BLaER1 (cell line): ENCODE results near the gene CLSTN3.

Experiments used
- H3K27ac ChIP-seq: shearing (Covaris generic); formaldehyde crosslinking; 2 replicates; pipeline ENCODE4 v1.8.1; 2022
- H3K27me3 ChIP-seq: shearing (Covaris generic); formaldehyde crosslinking; 2 replicates; pipeline ENCODE4 v1.8.1; 2022
- H3K36me3 ChIP-seq: shearing (Covaris generic); formaldehyde crosslinking; 2 replicates; pipeline ENCODE4 v1.8.1; 2022
- H3K4me1 ChIP-seq: shearing (Covaris generic); formaldehyde crosslinking; 2 replicates; pipeline ENCODE4 v1.8.1; 2022
- H3K4me2 ChIP-seq: shearing (Covaris generic); formaldehyde crosslinking; 2 replicates; pipeline ENCODE4 v1.8.1; 2022
- H3K4me3 ChIP-seq: shearing (Covaris generic); formaldehyde crosslinking; 2 replicates; pipeline ENCODE4 v1.8.1; 2022
- H3K9ac ChIP-seq: shearing (Covaris generic); formaldehyde crosslinking; 2 replicates; pipeline ENCODE4 v1.8.1; 2022
- H3K9me3 ChIP-seq: shearing (Covaris generic); formaldehyde crosslinking; 2 replicates; pipeline ENCODE4 v1.8.1; 2022
- H4K20me1 ChIP-seq: shearing (Covaris generic); formaldehyde crosslinking; 2 replicates; pipeline ENCODE4 v1.8.1; 2022
- Cebpa-rat ChIP-seq: shearing (Covaris generic); IDR thresholded peaks from 2 replicates; pipeline ENCODE4 v1.8.1; 2022

The CLSTN3 gene

DNA sequence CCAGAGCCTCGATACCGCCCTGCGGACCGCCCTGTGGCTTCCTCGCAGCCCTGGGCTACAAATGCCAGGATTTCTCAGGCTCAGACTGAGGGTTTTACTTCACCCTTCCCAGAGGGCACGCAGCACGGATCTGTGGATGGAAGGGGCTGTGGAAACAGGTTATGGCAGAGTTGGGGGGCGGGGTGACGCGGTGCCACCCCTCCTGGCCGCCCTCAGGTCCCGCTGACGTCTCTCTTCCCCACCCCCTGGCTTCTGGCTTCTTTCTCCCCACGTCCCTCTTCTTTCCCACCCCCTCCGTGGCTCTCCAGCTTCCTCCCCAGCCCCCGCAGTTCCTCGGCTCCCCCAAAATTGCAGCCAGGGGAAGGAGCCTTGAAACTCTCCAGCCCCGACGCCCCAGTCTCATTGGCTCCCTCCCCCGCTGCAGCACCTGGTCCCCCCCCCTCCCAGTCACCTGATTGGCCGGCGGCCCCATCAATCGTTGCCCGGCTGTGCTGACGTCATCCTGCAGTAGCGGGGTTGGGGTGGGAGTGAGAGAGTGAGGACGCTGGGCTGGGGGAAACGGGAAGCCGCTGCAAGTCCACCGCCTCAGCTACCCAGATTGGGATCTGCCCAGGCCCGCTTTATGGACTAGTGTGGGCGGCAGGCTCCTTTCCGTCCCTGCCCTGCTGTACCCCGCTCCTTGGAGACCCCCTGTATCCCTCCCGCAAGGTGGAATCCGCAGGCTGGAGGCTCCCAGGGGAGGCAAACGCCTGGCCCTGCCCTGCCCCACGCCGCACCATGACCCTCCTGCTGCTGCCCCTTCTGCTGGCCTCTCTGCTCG lies at the start of gene CLSTN3:
CLSTN3 (plus strand) TSS at position 500 of the 820 bp plus-strand sequence; CDS start at position 778, 278 bp downstream.
- Histone ChIP-seq H3K27me3 (no peaks in the 10 kb centered on the region), H3K27ac (peak within 1 kb of the TSS; percentile 74), H3K4me2 (peak within 1 kb of the TSS; percentile 97), H3K4me3 (peak within 1 kb of the TSS; percentile 88), H3K9ac (peak within 1 kb of the TSS; percentile 84), H3K4me1 (peaks cover 40% of the 10 kb centered on the region), H3K36me3 (peaks cover 20% of the 10 kb centered on the region), H3K9me3 (no peaks in the 10 kb centered on the region), H4K20me1 (peaks cover 12% of the 10 kb centered on the region; the same call in 1 of the 2 replicates)
- TF ChIP-seq Cebpa-rat, result no peak

DNA sequence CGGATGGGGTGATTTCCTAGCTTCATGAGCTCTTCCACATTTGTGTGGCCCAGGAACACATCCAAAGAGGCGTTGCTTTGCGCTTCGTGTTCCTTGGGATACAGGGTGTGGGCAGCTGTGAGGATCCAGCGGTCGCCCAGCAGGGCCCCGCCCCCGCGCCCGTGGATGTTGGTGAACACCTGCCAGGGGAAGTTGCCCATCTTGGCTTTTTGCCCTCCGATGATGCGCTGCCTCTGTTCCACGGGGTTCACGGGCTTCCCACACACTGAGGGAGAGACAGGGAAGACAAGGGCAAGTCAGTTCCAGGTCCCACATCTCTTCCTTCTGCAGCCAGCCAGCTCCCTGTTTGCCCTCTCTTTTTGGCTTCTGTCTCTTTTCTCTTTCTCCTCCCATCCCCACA lies 49.1 kb upstream of the CLSTN3 start:
- Histone ChIP-seq H4K20me1 (no peaks in the 10 kb centered on the region), H3K36me3 (no peaks in the 10 kb centered on the region), H3K4me3 (no peak overlapping the region), H3K4me1 (no peaks in the 10 kb centered on the region), H3K9me3 (peaks cover 18% of the 10 kb centered on the region), H3K4me2 (no peak overlapping the region), H3K27ac (no peak overlapping the region), H3K9ac (no peak overlapping the region), H3K27me3 (no peaks in the 10 kb centered on the region)
- TF ChIP-seq Cebpa-rat, result no peak

DNA sequence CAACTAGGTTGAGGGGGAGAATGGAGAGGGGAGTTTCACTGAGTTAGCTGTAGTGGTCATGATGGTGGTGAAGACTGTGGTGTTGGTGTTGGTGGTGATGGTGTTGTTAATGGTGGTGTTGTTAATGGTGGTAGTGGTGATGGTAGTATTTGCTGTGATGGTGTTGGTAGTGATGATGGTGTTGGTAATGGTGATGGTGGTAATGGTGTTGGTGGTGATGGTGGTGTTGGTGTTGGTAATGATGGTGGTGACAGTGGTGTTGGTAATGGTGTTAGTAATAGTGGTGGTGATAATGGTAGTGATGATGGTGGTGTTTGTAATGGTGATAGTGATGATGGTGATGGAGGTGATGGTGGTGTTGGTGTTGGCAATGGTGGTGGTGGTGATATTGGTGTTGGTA lies 47.0 kb upstream of the CLSTN3 start:
- H3K9me3 ChIP-seq, result peaks cover 18% of the 10 kb centered on the region
- no peaks in the 10 kb centered on the region for H4K20me1 ChIP-seq
- no peak for TF ChIP-seq Cebpa-rat
- no peak overlapping the region for H3K4me3 ChIP-seq
- H3K27me3 ChIP-seq, result no peaks in the 10 kb centered on the region
- no peak overlapping the region for H3K27ac ChIP-seq
- H3K4me2 ChIP-seq, result no peak overlapping the region
- no peaks in the 10 kb centered on the region for H3K4me1 ChIP-seq
- no peak overlapping the region for H3K9ac ChIP-seq
- H3K36me3 ChIP-seq, result no peaks in the 10 kb centered on the region

DNA sequence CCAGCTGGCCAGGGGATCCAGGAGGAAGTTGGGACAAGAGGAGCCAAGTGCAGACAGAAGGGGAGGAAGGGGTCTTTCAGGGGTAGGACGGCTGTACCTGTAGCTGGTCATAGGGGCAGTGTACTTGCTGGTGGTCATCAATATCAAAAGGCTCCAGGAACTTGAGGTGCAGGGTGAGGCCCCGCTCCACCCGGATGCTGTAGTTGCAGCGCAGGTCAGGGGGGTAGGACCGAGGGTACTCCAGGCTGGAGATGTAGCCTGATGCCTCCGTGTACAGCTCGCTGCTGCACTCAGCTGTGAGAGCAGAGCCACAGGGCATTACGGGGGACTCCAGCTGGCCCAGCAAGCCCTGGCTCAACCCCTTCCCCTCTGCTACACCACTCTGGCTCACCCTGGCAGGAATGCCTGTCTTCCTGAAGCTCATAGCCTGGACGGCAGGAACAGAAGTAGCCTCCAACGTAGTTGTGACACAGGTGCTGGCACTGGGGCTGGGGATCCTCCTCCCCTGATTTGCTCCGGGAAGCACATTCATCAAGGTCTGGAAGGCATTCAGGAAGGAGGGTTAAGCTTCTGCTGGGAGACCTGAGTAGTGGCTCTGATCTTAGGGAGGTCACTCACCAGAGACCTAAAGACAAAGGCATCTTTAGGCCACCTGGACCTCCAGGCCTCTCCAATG lies 40.8 kb upstream of the CLSTN3 start:
- Histone ChIP-seq H3K27me3 (no peaks in the 10 kb centered on the region), H3K9ac (no peak overlapping the region), H3K36me3 (no peaks in the 10 kb centered on the region), H3K9me3 (peaks cover 13% of the 10 kb centered on the region), H3K4me2 (no peak overlapping the region), H3K4me3 (no peak overlapping the region), H4K20me1 (no peaks in the 10 kb centered on the region), H3K27ac (no peak overlapping the region), H3K4me1 (peaks cover 26% of the 10 kb centered on the region)
- no peak for TF ChIP-seq Cebpa-rat

DNA sequence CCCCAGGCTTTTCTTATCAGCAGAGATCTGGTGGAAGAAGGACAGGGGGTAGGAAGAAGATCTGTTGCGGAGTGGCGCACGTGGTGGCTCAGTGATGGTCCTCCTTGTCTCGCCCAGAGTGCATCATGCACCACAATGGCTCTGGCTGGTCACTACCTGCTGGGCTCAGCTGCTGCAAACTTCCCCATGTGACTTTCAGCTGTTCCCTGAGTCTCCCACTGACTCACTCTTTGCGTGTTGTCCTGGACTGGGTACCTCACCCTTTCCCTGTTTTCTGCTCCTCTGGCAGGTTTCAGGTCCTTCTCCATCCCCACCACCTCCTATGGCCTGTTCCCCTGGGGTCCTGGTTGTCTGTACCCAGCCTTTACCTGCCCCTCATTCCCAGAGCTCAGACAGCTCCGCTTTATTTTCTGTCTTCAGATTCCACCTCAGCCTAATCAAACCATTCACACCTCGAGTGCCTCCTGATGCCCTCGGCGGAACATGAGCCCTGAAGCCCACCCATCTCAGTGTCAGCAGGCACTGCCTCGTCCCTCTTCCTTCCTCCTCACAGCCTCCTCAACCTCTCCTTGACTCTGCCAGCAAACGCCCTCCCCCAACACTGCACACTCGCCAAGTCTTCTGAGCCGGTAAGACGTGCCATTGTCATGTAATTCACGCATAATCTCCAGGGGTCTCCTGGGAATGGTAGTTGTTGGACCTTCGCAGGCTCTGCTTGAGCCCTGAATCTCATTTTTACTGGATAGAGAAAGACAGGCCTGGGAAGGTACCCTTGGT lies 39.8 kb upstream of the CLSTN3 start:
- H4K20me1 ChIP-seq, result no peaks in the 10 kb centered on the region
- H3K4me2 ChIP-seq, result peak overlapping the region; percentile 75
- no peak overlapping the region for H3K9ac ChIP-seq
- H3K9me3 ChIP-seq, result peaks cover 3% of the 10 kb centered on the region; the same call in 1 of the 2 replicates
- H3K27ac ChIP-seq, result no peak overlapping the region; the same call in 1 of the 2 replicates
- no peaks in the 10 kb centered on the region for H3K36me3 ChIP-seq
- no peak overlapping the region for H3K4me3 ChIP-seq
- TF ChIP-seq Cebpa-rat, result no peak
- H3K27me3 ChIP-seq, result no peaks in the 10 kb centered on the region
- peaks cover 26% of the 10 kb centered on the region for H3K4me1 ChIP-seq

DNA sequence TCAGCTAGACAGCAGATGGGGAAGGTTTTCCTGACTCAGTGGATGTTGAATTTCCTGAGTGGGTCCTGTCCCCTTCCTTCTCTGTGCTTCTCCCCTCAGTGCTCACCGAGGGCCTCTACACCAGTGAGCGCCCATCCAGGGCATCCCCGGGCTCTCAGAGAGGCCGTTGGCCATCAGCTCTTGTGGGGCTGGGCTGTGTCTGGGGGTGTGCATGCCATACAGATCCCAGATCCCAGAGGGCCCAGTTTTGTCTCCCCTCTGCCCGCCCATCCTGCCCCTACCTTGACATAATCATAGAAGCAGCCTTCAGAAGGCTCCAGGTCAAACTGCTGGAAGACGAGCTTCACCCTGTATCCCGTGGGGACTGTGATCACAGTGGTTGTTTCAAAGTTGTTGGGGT lies 39.0 kb upstream of the CLSTN3 start:
- no peak overlapping the region; the same call in 1 of the 2 replicates for H3K9ac ChIP-seq

DNA sequence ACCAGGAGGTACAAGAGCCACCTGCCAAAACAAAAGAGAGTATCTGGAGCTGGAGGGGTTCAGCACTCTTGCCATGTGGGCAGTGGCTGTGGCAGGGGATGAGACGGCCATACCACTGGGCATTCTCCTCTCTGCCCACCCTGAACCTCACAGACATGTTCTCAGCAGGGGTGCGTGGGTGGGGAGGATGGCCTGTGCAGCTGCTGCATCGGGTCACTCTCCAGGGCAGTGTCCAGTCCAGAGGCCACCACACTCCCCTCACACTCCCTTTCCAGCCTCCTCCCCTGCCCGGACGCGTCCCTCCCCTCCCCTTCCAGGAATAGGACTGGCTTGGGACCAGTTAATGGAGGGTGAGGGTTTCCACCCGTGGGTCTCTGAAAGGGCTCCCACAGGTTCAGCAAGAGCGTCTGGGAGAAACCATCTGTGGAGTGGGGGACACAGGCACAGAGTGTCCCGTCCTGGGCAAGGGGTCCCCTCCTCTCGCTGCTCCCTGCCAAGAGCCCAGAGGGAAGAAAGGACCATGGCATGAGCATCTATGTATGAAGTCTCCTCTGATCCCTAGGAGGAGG lies 38.4 kb upstream of the CLSTN3 start:
- Histone ChIP-seq H3K4me1 (peaks cover 26% of the 10 kb centered on the region), H3K27me3 (no peaks in the 10 kb centered on the region), H3K4me2 (peak overlapping the region; percentile 75), H4K20me1 (no peaks in the 10 kb centered on the region), H3K9ac (no peak overlapping the region; the same call in 1 of the 2 replicates), H3K9me3 (no peaks in the 10 kb centered on the region), H3K4me3 (0 out of 2 replicates have a peak overlapping the region, but pooled peaks have one; percentile 25), H3K27ac (peak overlapping the region; percentile 30; the same call in 1 of the 2 replicates), H3K36me3 (no peaks in the 10 kb centered on the region)
- no peak for TF ChIP-seq Cebpa-rat

More for the DNA sequence above, 39.0 kb upstream of the CLSTN3 start:
- H4K20me1 ChIP-seq, result no peaks in the 10 kb centered on the region
- H3K9me3 ChIP-seq, result no peaks in the 10 kb centered on the region
- no peak overlapping the region; the same call in 1 of the 2 replicates for H3K27ac ChIP-seq
- no peaks in the 10 kb centered on the region for H3K36me3 ChIP-seq
- TF ChIP-seq Cebpa-rat, result no peak
- no peak overlapping the region for H3K4me3 ChIP-seq
- peaks cover 26% of the 10 kb centered on the region for H3K4me1 ChIP-seq
- peak overlapping the region; percentile 75 for H3K4me2 ChIP-seq
- H3K27me3 ChIP-seq, result no peaks in the 10 kb centered on the region

DNA sequence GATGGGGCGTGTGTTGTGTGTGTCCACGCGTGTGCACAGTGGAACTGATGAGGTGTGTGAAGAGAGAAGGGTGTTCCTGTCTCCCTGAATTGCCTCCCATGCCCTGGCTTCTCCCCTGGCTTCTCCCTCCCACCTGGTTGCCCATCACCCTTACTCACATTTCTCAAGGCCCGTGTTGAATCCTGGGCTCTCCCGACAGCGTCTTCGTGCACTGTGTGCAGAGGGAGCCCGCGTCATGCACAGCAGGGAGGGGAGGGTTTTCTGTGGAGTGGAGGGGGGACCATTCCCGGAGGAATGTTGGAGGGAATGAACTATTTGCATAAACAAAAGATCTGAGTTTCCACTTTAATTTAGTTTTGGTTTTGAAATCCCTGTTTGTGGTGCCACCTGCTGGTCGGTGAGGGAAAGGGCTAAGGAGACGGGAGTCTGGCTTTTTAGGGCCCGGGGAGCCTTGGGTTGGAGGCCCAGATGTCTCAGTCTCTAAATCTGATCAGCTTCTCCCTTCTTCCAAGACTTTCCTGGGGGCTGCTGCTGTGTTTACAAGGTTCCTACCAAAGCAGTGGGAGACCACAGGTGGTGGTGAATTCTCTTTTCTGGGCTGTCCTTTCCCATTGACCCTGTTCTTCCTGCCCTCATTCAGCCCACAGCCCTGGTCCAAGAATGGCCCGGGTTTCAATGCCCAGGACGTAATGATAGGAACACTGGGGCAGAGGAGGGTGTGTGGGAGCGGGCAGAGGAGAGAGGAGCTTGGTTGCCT lies 37.8 kb upstream of the CLSTN3 start, which contains the start of gene C1R:
C1R (minus strand) TSS at position 217 of the 757 bp plus-strand sequence; CDS start at position 160, 57 bp downstream.
- no peaks in the 10 kb centered on the region for H4K20me1 ChIP-seq
- 0 out of 2 replicates have a peak within 1 kb of the TSS, but pooled peaks have one; percentile 25 for H3K4me3 ChIP-seq
- H3K4me2 ChIP-seq, result peak within 1 kb of the TSS; percentile 75
- H3K36me3 ChIP-seq, result no peaks in the 10 kb centered on the region
- peak within 1 kb of the TSS; percentile 16; the same call in 1 of the 2 replicates for H3K9ac ChIP-seq
- H3K4me1 ChIP-seq, result peaks cover 26% of the 10 kb centered on the region
- TF ChIP-seq Cebpa-rat, result no peak
- H3K27me3 ChIP-seq, result no peaks in the 10 kb centered on the region
- H3K9me3 ChIP-seq, result no peaks in the 10 kb centered on the region
- H3K27ac ChIP-seq, result peak within 1 kb of the TSS; percentile 30; the same call in 1 of the 2 replicates
